ENCODE measurements around the gene PCDH9.

Gene PCDH9

DNA sequence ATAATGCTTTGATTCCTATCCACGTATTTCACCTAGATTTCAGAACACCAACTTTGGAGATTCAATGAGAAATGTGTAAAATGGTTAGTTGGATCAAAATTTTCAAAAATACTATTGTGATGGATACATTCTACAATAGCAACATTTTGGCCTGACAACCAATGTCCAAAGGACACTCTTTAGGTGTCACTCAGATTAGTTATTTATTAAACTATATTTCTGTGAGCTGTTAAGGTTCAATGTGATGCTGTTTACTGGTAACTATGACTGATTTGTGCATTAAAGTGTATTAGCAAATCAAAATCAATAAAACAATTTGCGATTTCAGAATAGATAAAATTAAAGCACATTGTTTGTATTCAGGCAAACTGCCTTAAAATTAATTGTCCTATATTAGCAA, 149.8 kb downstream of the PCDH9 start:
- no peak for DNase-seq

DNA sequence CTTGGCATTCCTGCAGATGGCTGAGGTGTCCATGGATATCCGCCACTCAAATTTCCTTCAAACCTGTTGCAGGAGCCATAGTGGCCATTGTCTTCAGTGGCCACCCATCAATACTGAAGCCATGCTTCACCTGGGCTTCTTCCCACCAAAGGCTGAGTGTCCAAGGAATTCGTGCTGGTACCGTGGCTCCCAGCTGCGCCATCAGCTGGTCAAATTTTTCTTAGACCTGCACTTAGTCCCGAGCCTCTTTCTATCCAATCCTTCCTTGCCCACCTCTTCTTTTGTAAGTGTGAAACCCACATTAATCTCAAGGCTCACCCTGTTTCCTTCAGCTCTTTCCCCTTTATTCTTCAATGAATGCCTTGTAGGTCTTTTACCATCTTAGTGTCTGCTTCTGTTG, 152.1 kb downstream of the PCDH9 start:
- no peak for DNase-seq

GRCh38 chr13:67077132-67077531, 153.0 kb downstream of the PCDH9 start:
- no peak for DNase-seq

DNA sequence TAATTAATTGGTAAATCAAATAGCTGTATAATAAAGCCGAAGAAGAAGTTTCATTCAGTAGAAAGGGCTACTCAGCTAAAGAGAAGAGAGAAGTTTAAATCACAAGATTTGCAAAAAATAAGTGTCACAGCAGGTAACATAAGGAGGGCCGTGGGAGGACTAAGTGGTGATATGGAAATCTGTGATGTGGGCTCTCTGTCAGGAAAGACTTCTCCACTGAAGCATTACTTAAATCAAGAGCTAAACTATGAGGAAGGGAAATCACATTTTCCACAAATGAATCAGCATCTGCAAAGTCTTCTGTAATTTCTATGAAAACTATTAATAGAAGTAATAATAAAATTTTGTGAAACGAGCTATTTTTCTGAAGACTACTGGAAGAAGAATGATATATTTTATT, 153.8 kb downstream of the PCDH9 start:
- DNase-seq = no peak

- DNase-seq = no peak
These were observed 154.9 kb downstream of the PCDH9 start for GRCh38 chr13:67075239-67075638.

DNA sequence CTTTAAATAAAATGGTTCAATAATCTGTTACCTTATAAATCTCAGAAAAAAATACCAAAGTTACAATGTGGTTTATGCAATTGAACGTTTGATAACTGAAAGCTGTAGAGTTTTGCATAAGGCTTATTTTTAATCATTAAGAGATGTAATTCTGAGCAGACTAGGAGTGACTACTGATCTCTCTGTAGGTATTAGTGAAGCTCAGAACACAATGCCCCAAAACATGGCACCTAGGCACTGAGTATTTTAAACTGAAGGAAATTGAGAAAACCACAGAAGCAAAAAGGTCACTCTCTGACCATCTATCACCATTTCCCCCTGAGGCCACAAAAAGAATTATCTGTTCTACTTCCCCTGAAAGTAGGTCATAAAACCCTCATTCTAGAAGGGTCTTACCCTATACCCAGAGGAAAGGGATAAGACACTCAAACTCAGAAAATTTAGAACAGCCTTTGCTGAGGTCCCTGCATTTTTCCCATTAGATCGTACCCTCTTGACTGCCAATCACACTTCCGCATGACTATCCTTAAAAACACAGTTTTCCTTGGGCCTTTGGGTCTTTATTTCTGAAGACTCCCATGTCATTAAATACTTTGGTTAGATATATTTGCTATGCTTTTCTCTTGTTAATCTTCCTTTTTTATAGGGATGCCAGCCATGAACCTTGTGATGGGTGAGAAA, 158.1 kb downstream of the PCDH9 start:
- DNase-seq = no peak

DNA sequence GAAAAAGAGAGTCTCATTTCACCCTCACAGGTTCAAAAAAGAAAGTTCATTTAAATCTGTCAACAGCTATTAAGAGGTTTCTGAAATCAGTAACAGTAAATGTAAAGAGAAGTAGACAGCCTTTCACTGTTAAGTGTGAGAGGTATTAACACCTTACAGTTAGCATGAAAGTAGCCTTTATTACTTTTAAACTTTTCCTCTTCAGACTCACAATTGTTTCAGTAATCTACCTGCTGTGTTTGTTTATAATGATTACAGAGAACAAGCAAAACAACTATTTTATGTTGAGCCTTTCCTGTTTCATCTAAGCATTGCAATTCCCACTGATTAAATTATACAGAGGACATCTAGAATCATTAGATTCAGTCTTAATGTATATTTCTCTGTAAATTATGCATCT, 159.8 kb downstream of the PCDH9 start:
- no peak for DNase-seq

- no peak for DNase-seq
These were observed 160.9 kb downstream of the PCDH9 start for GRCh38 chr13:67069117-67069767.

DNA sequence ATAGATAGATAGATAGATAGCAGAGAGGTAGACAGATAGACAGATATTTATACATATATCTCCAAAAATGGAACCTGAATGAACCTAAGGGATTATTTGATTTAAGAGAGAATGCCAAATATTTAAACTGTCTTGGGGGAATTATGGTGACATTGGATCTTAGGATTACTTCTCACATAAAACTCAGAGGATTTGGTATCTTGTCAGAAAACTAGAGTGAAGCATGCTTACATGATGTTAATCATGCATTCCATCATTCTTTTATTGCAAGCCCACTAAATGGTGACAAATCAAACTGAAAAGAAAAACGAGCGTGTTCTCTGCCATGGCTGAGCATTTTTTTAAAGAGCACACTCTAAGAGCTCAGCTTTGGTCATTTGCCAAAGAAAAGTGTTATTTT, 165.2 kb downstream of the PCDH9 start:
- no peak for DNase-seq

GRCh38 chr13:67063036-67063435, 167.1 kb downstream of the PCDH9 start:
- DNase-seq = no peak

- DNase-seq = no peak
These were observed 168.0 kb downstream of the PCDH9 start for GRCh38 chr13:67062160-67062559.

DNA sequence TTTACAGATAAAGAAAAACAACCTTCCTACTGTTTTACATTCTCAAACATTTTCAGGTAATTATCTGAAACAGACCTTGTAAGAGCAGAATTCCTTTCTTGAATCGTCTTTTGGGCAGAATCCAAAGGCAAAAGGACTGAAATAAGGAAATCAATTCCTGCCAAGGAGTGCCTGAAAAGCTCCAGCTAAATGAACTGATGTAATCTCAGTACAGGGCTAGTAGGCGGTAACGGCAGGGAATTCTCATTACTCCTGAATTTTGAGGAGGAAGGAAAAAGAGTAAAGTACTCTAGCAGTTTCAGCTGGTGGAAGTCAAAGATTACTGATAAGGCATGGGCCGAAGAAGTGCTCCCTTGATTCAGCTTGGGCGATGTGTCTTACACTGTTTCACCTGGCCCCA, 168.4 kb downstream of the PCDH9 start:
- DNase-seq = no peak

GRCh38 chr13:67052550-67053490, 177.3 kb downstream of the PCDH9 start:
- DNase-seq = no peak

- no peak for DNase-seq
These were observed 180.4 kb downstream of the PCDH9 start for GRCh38 chr13:67049744-67050143.

DNA sequence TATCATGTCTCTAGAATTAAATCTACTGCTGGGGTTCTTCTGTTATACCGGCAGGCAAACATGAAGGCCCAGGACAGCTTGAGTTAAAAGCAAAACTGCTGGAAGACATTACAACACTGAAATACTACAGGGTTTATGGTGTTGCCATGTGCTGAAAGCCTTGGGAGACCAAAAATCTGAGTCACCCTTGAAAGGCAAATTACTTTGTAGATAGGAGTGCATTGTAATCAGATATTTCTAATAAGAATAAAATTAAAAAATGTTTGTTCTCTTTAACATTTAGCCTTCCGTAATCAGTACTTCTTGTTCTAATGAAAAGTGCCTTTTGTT, 181.3 kb downstream of the PCDH9 start:
- DNase-seq = no peak

DNA sequence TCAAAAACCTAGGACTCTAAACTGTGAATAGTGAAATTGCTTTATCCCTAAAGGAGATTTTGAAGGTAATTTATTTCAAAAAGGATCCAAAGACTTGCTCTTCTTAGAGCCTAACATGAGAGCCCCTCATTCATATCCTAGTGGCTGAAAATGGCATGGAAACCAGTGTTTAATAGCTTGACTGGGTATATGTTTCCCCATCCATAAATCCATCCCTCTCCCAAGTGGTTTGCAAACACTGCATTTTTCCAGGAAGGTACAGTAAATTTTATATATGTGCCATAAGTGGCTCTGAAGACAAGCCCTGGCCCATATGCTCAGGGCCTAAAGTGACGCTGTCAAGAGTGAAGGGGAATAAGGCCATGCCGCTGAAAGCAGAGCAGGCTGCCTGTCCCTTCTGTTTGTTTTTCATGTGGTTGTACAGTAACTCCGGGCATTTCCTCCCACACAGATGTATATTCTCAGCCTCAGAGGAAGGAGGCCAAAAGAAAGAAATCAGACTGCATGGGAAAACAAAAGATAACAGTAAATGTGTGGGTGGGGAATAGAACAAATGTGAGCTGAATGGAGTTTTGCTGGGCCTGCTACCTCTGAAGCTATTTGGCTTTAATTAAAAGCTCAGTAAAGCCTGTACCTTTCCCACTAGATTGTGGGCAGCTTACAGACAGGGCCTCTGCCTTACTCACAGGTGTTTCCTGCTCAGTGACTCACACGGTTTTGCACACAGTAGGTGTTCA, 181.9 kb downstream of the PCDH9 start:
- DNase-seq = no peak

GRCh38 chr13:67045357-67045756, 184.8 kb downstream of the PCDH9 start:
- DNase-seq = no peak

- DNase-seq = no peak
These were observed 186.2 kb downstream of the PCDH9 start for GRCh38 chr13:67043901-67044300.

- DNase-seq = no peak
These were observed 187.6 kb downstream of the PCDH9 start for GRCh38 chr13:67042556-67042955.

DNA sequence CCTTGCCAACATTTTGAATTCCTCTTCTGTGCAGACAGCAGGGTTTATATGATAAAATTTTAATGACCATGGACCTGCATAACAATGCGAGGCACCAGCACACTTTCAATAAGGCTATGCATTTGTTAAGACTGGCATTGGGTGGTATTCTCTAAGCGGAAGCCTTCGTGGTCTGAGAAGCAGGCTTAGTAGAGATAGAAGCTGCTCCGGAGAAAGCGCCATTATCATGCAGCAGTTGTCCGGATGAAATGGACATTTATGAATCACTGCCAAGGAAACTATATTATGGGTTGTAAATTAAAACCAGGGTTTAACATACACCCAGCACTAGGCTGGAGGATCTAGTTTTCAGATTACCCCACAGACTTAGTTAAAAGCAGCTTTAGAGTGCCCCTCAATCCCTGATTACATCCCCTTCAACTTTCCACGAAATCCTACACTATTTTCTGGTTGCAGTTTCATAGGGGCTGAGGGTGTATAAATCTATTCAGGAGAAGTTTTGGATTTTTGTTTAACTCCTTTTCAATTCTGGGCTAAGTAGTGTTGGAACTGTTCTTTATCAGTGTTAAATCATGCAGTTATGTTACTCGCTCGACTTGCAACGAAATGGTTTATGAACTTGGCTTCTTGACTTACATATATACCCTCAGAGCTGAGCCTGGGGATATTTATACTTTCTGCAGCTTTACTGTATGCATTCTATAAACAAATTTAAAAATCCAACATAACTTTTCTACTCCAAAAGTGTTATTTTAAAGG, 193.3 kb downstream of the PCDH9 start:
- no peak for DNase-seq

GRCh38 chr13:67033170-67033569, 197.0 kb downstream of the PCDH9 start:
- DNase-seq = no peak

DNA sequence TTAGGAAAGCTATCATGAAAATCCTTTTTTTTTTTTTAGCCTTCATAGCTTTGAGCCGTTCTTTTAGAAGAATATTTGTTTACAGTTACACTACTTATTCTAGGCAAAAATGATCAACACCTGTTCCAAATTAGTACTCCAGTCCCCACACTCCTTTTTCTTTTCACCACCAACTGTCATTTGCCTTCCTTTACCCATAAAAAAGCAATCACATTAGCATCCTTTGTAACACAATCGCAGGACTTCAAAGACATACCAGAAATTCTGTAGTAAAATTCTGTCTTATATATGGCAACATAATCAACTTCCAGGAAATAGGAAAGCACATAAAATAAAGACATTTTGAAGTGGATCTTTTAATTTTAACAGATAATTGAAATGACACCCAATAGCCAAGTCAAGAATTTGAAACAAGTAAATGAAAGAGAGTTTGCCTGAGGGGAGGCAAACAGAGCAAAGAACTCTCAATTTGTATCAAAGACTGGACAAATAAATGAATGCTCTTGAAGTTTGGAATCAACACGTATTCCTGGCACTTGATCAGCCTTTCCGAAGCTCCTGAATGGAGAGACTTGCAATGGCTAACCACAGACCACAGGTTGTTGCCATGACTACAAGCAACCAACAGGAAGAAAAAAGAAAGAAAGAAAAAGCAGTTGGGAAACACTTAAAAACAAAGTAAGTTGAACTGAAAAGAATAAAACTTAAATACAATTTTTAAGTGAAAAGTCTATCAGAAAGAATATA, 206.8 kb downstream of the PCDH9 start:
- DNase-seq = no peak
